K562 (cell line): ENCODE results near the gene PCYT1A. TPM values are rescaled to one million over a fixed set of nuclear protein-coding genes. Genes with fewer than 3 reads are reported as not detected.

Source experiments
- GABPB1 ChIP-seq: sonication (generic); formaldehyde crosslinking; IDR thresholded peaks from 2 replicates; pipeline ENCODE4 v1.8.0; 2022; ENCODE audit warnings: mild to moderate bottlenecking, missing genetic modification reagents
- MGA ChIP-seq: fragments of 450-650 bp; IDR thresholded peaks from 2 replicates; pipeline ENCODE4 v1.6.1; 2016; ENCODE audit warnings: mild to moderate bottlenecking, moderate library complexity
- REST ChIP-seq, 2 experiments: fragments of 450-650 bp; formaldehyde crosslinking in 1 of 2; IDR thresholded peaks; 2 replicates each; pipeline versions ENCODE4 v1.4.0 to v1.6.1; 2014 to 2020; ENCODE audit warnings: mild to moderate bottlenecking in 2 of 2, borderline replicate concordance in 1 of 2, low read depth in 1 of 2
- ZNF740 ChIP-seq, 3 experiments: fragments of 200-800 bp in 1 of 3; sonication (Bioruptor generic) in 1 of 3; sonication (generic) in 1 of 3; formaldehyde crosslinking in 1 of 3; IDR thresholded peaks; 2 replicates each; pipeline versions ENCODE4 v1.6.1 to v1.8.0; 2016 to 2022; ENCODE audit warnings: mild to moderate bottlenecking in 2 of 3, missing compliant biosample characterization in 2 of 3, missing genetic modification characterization in 2 of 3, missing genetic modification reagents in 1 of 3
- polyA plus RNA-seq, 8 experiments: library from polyadenylated mRNA; depleted of rRNA in 4 of 8; stranded (reverse) in 5 of 8; unstranded in 3 of 8; fragments of >200 nt; fragmentation: Nextera tagmentation in 2 of 8; fragmentation: Illumina TruSeq in 1 of 8; extraction: Ambion mirVana in 2 of 8; extraction: Trizol in 1 of 8; gene quantifications; 2 replicates each; pipeline versions ENCODE4 v1.2.1 to v1.2.3, GENCODE V29; 2011 to 2014; ENCODE audit warnings: inconsistent platforms in 1 of 8, missing spikeins in 1 of 8
- total RNA-seq, 7 experiments: library from RNA; depleted of rRNA in 6 of 7; stranded (reverse); fragments of >200 nt in 6 of 7; fragmentation: Illumina TruSeq in 2 of 7; extraction: Trizol in 2 of 7; gene quantifications; 2 replicates each; pipeline versions ENCODE4 v1.2.1 to v1.2.3, GENCODE V29; 2011 to 2021; ENCODE audit warnings: low replicate concordance in 1 of 7

PCYT1A gene
- total and polyA plus RNA-seq, 9 of the 15 experiments (the other 6 are each of a cell fraction or from before 2014, with no cell fraction given), result 13.4 to 62.8 (median 49.4) TPM

- TF ChIP-seq MGA, result peak; percentile 51
- TF ChIP-seq REST (IDR thresholded peaks at IDR 0.05; ENCODE audit: borderline replicate concordance), result peak; percentile 31; the same call in 1 of the 2 replicates
- no peak for TF ChIP-seq REST (CRISPR knock-in tag; IDR thresholded peaks at IDR 0.05; ENCODE audit: low read depth)
- peak; percentile 49; the same call in 1 of the 2 replicates for TF ChIP-seq GABPB1 (CRISPR knock-in tag)
- peak; percentile 18; the same call in 1 of the 2 replicates for TF ChIP-seq ZNF740 (CRISPR knock-in tag; IDR thresholded peaks at IDR 0.05)
- no peak for TF ChIP-seq ZNF740 (tag; IDR thresholded peaks at IDR 0.05)
Observed at GRCh38 chr3:196192524-196193051, 94.9 kb downstream of the PCYT1A start (continued).
